Natural killer cell (primary cell): ENCODE measurements around the gene MYO1D. TPM values are rescaled to one million over a fixed set of nuclear protein-coding genes. Genes with fewer than 3 reads are reported as not detected.
A peak's percentile ranks its signal among the peaks of the same experiment; 100 is the strongest.

Source experiments
- ATAC-seq, 3 donors: fragments of 150-1000 bp in 2 of 3; fragments of 200-7000 bp in 1 of 3; cut with Tn5 transposase; 1 replicate in 1 of 3; 2 replicates in 2 of 3; pipeline ENCODE4 v1.10.0; 2021; ENCODE audit warnings: mild to moderate bottlenecking in 2 of 3, moderate library complexity in 2 of 3
- DNase-seq, 2 donors: peaks; one replicate each; pipeline versions ENCODE4 v3.0.0 to v3.0.0-alpha.2; 2013 to 2021; ENCODE audit warnings: mixed read lengths in 1 of 2
- H3K27ac ChIP-seq: one replicate; pipeline ENCODE4 v1.5.1; 2013; ENCODE audit warnings: mild to moderate bottlenecking, low read length
- H3K27me3 ChIP-seq: one replicate; pipeline ENCODE4 v1.6.1; 2013; ENCODE audit warnings: low read length; ENCODE audit not compliant: control insufficient read depth, insufficient read depth
- H3K36me3 ChIP-seq: one replicate; pipeline ENCODE4 v1.6.1; 2013; ENCODE audit warnings: low read length; ENCODE audit not compliant: control insufficient read depth, insufficient read depth
- H3K4me1 ChIP-seq: one replicate; pipeline ENCODE4 v1.6.1; 2013; ENCODE audit warnings: low read length; ENCODE audit not compliant: control insufficient read depth, insufficient read depth
- H3K4me3 ChIP-seq: one replicate; pipeline ENCODE4 v1.5.1; 2013; ENCODE audit warnings: low read length
- H3K9me3 ChIP-seq: one replicate; pipeline ENCODE4 v1.6.1; 2013; ENCODE audit warnings: low read length; ENCODE audit not compliant: control insufficient read depth, insufficient read depth
- H3K27ac Mint-ChIP-seq, 2 donors: one replicate each; pipeline ENCODE4 v1.8.0; 2022; ENCODE audit warnings: mild to moderate bottlenecking in 2 of 2, mixed read lengths in 2 of 2, moderate library complexity in 1 of 2
- H3K27me3 Mint-ChIP-seq, 2 donors: one replicate each; pipeline ENCODE4 v1.8.0; 2022; ENCODE audit warnings: low read depth in 2 of 2, mixed read lengths in 2 of 2
- H3K36me3 Mint-ChIP-seq: one replicate; pipeline ENCODE4 v1.8.0; 2022; ENCODE audit warnings: mixed read lengths
- H3K4me1 Mint-ChIP-seq, 2 donors: one replicate each; pipeline ENCODE4 v1.8.0; 2022; ENCODE audit warnings: mixed read lengths in 2 of 2
- H3K4me3 Mint-ChIP-seq: one replicate; pipeline ENCODE4 v1.8.0; 2022; ENCODE audit warnings: mild to moderate bottlenecking, moderate library complexity, mixed read lengths
- H3K9me3 Mint-ChIP-seq, 2 donors: one replicate each; pipeline ENCODE4 v1.8.0; 2022; ENCODE audit warnings: mixed read lengths in 2 of 2
- WGBS: methylation state at CpG from one replicate; pipeline ENCODE4 v1.1.7; 2013; ENCODE audit warnings: missing lambda C conversion rate; ENCODE audit not compliant: insufficient coverage; 5-methylcytosine and 5-hydroxymethylcytosine counted together
- intact Hi-C: fragments of 100-400 bp; cut with micrococcal nuclease; formaldehyde crosslinking; loops from one replicate; pipeline ENCODE4 v1.14.2; 2022
- total RNA-seq, 4 donors: library from RNA; stranded (reverse); fragments of 120-200 nt in 1 of 4; gene quantifications; one replicate each; pipeline versions ENCODE4 v1.2.3 to v1.2.4, GENCODE V29; 2013 to 2022
- TF ChIP-seq, protein P1 (sequence below): fragments of 200-600 bp; IDR thresholded peaks from one replicate; pipeline ENCODE4 v1.8.0; 2022; ENCODE audit warnings: antibody characterized with exemption

The MYO1D gene
- total RNA-seq, 3 donors from 2014 or later (not counting 1 experiment from before 2014, with no cell fraction given), result 6.8 to 20.2 (median 10.5) TPM

GRCh38 chr17:32771396-32771795 lies 105.5 kb downstream of the MYO1D start:
- no peaks in the 10 kb centered on the region for H3K27me3 ChIP-seq
- WGBS, result 66% methylated on average over 2 of the region's 2 CpGs
- intact Hi-C loops, result no loop called here
- Mint-ChIP-seq H3K27me3 (peaks cover 5 to 17% of the 10 kb centered on the region in 2 donors), H3K4me1 (no peaks in the 10 kb centered on the region), H3K27ac (no peak overlapping the region), H3K36me3 (no peaks in the 10 kb centered on the region), H3K4me3 (no peak overlapping the region), H3K9me3 (no peaks in the 10 kb centered on the region)
- H3K27ac ChIP-seq, result no peak overlapping the region
- TF ChIP-seq, protein P1, sequence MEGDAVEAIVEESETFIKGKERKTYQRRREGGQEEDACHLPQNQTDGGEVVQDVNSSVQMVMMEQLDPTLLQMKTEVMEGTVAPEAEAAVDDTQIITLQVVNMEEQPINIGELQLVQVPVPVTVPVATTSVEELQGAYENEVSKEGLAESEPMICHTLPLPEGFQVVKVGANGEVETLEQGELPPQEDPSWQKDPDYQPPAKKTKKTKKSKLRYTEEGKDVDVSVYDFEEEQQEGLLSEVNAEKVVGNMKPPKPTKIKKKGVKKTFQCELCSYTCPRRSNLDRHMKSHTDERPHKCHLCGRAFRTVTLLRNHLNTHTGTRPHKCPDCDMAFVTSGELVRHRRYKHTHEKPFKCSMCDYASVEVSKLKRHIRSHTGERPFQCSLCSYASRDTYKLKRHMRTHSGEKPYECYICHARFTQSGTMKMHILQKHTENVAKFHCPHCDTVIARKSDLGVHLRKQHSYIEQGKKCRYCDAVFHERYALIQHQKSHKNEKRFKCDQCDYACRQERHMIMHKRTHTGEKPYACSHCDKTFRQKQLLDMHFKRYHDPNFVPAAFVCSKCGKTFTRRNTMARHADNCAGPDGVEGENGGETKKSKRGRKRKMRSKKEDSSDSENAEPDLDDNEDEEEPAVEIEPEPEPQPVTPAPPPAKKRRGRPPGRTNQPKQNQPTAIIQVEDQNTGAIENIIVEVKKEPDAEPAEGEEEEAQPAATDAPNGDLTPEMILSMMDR, result no peak
- no peaks in the 10 kb centered on the region for H3K36me3 ChIP-seq
- no peak overlapping the region for H3K4me3 ChIP-seq
- ATAC-seq (no peak), DNase-seq (no peak)
- H3K9me3 ChIP-seq, result no peaks in the 10 kb centered on the region
- H3K4me1 ChIP-seq, result no peaks in the 10 kb centered on the region

GRCh38 chr17:32769846-32770245 lies 107.1 kb downstream of the MYO1D start:
- Histone ChIP-seq H3K4me3 (no peak overlapping the region), H3K4me1 (no peaks in the 10 kb centered on the region), H3K36me3 (no peaks in the 10 kb centered on the region), H3K27ac (no peak overlapping the region), H3K27me3 (no peaks in the 10 kb centered on the region), H3K9me3 (no peaks in the 10 kb centered on the region)
- Mint-ChIP-seq H3K27me3 (peaks cover 5 to 17% of the 10 kb centered on the region in 2 donors), H3K36me3 (no peaks in the 10 kb centered on the region), H3K4me3 (no peak overlapping the region), H3K4me1 (no peaks in the 10 kb centered on the region), H3K9me3 (no peaks in the 10 kb centered on the region), H3K27ac (no peak overlapping the region)
- ATAC-seq (no peak), DNase-seq (no peak)
- intact Hi-C loops, result no loop called here
- TF ChIP-seq, protein P1, result no peak
- 90% methylated on average over 2 of the region's 3 CpGs for WGBS

- H3K27ac ChIP-seq, result no peak overlapping the region
- TF ChIP-seq, protein P1, result no peak
- H3K4me1 ChIP-seq, result no peaks in the 10 kb centered on the region
- H3K36me3 ChIP-seq, result no peaks in the 10 kb centered on the region
- no peaks in the 10 kb centered on the region for H3K9me3 ChIP-seq
- Mint-ChIP-seq H3K4me3 (no peak overlapping the region), H3K4me1 (peaks cover 0 to 5% of the 10 kb centered on the region in 2 donors), H3K9me3 (no peaks in the 10 kb centered on the region), H3K27me3 (no peaks in the 10 kb centered on the region), H3K36me3 (no peaks in the 10 kb centered on the region), H3K27ac (no peak overlapping the region)
- WGBS, result 65% methylated on average over 4 of the region's 5 CpGs
- DNase-seq, result no peak
- intact Hi-C loops, result no loop called here
- no peak for ATAC-seq
- H3K4me3 ChIP-seq, result no peak overlapping the region
- no peaks in the 10 kb centered on the region for H3K27me3 ChIP-seq
Measured at GRCh38 chr17:32763855-32764439, 113.0 kb downstream of the MYO1D start.

- intact Hi-C loops, result loop anchor here (5.0 kb wide), 1 partner anchor 277 kb away; no protein-coding TSS in a partner anchor
- Mint-ChIP-seq H3K27me3 (no peaks in the 10 kb centered on the region), H3K4me3 (no peak overlapping the region), H3K27ac (no peak overlapping the region), H3K9me3 (no peaks in the 10 kb centered on the region), H3K4me1 (peaks cover 0 to 5% of the 10 kb centered on the region in 2 donors), H3K36me3 (no peaks in the 10 kb centered on the region)
- Histone ChIP-seq H3K36me3 (no peaks in the 10 kb centered on the region), H3K9me3 (no peaks in the 10 kb centered on the region), H3K4me3 (no peak overlapping the region), H3K27ac (no peak overlapping the region), H3K27me3 (no peaks in the 10 kb centered on the region), H3K4me1 (no peaks in the 10 kb centered on the region)
- DNase-seq, result peak in 1 of 2 donors; percentile 12
- no peak for ATAC-seq
- TF ChIP-seq, protein P1, result no peak
Measured at GRCh38 chr17:32759476-32759875, 117.4 kb downstream of the MYO1D start.
